HFF-Myc (cell line): ENCODE measurements around the gene SORBS2.

Experiments
- DNase-seq: peaks from one replicate; pipeline ENCODE4 v3.0.0-alpha.2; 2011; ENCODE audit warnings: low read depth; ENCODE audit errors: extremely low read depth
- H3K4me3 ChIP-seq: replicated peaks from 2 replicates; pipeline ENCODE4 v1.5.1; 2011; ENCODE audit warnings: low read depth, mild to moderate bottlenecking, control low read depth, low read length
- TF ChIP-seq, protein P1 (sequence below): IDR thresholded peaks from 2 replicates; pipeline ENCODE4 v1.5.1; 2012; ENCODE audit warnings: mild to moderate bottlenecking, low read depth, low read length, control low read depth; ENCODE audit errors: missing control alignments

Gene SORBS2

DNA sequence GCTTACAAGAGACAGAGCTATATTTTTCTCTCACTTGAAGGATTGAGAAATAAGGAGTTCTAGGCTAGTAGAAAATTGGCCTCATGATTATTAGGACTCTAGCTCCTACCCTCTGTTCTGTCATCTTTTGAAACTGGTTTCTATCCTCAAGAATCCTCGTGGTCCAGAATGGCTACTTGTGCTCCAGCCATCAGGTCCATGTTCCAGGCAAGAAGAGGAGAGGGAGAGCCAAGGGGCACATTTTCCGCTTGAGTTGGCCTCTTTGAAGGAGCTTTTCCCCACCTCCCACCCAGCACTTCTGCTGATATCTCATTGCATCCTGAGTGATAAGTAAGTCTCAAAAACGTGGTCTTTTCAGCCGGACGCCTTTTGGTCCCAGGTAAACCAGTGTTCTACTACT, 7.2 kb upstream of the SORBS2 start:
- no peak for DNase-seq
- TF ChIP-seq, protein P1, sequence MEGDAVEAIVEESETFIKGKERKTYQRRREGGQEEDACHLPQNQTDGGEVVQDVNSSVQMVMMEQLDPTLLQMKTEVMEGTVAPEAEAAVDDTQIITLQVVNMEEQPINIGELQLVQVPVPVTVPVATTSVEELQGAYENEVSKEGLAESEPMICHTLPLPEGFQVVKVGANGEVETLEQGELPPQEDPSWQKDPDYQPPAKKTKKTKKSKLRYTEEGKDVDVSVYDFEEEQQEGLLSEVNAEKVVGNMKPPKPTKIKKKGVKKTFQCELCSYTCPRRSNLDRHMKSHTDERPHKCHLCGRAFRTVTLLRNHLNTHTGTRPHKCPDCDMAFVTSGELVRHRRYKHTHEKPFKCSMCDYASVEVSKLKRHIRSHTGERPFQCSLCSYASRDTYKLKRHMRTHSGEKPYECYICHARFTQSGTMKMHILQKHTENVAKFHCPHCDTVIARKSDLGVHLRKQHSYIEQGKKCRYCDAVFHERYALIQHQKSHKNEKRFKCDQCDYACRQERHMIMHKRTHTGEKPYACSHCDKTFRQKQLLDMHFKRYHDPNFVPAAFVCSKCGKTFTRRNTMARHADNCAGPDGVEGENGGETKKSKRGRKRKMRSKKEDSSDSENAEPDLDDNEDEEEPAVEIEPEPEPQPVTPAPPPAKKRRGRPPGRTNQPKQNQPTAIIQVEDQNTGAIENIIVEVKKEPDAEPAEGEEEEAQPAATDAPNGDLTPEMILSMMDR: no peak
- no peak overlapping the region for H3K4me3 ChIP-seq

DNA sequence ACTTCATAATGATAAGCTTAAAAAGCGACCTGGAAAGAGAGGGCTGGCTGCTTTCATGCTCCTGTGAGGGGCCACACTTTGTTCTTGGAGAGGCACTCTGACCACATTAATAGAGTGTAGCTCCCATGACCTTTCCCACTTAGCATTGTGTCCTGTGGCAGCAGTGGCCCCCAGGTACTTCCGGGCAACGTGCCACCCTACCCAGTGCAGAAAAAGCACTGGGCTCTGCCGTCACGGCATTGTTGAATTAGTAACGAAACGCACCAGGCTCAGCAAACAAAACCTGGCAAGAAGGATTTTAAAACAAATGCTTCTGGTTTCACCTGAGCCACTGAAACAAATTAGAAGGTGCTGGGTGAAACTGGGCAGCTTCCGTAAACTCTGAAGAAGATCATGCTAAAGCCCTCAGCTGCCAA, 5.4 kb upstream of the SORBS2 start:
- TF ChIP-seq, protein P1: no peak
- H3K4me3 ChIP-seq: no peak overlapping the region
- no peak for DNase-seq

GRCh38 chr4:185813133-185813532, 1.1 kb upstream of the SORBS2 start:
- no peak for DNase-seq
- TF ChIP-seq, protein P1: no peak
- H3K4me3 ChIP-seq: no peak overlapping the region

GRCh38 chr4:185810746-185811508, 1.1 kb downstream of the SORBS2 start:
- DNase-seq: no peak
- TF ChIP-seq, protein P1: no peak
- H3K4me3 ChIP-seq: no peak overlapping the region

DNA sequence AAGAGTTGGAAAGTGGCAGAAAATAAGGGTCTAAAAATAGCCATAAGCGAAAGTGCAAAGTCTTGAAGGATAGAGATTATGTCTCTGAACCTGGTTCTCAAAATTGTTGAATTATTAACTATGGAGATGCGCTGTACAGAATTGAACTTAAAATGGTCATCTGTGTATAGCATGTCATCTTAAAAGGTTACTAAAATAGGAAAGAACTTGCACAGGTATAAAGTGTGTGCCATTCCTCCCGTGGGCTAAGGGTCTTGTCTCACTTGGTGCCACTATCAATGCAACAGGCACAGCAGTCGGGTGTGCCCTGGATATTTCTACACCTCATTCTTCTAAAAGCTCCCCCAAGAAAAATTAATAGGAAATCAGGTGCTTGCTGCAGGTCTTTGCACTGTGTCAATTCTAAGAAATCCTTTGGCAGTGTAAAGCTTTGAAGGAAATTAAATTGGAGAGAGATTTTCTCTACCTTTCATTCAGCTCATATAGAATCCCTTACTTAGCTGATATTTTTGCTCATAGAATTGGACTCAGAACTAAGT, 2.4 kb downstream of the SORBS2 start:
- no peak overlapping the region for H3K4me3 ChIP-seq
- TF ChIP-seq, protein P1: no peak
- DNase-seq: no peak

DNA sequence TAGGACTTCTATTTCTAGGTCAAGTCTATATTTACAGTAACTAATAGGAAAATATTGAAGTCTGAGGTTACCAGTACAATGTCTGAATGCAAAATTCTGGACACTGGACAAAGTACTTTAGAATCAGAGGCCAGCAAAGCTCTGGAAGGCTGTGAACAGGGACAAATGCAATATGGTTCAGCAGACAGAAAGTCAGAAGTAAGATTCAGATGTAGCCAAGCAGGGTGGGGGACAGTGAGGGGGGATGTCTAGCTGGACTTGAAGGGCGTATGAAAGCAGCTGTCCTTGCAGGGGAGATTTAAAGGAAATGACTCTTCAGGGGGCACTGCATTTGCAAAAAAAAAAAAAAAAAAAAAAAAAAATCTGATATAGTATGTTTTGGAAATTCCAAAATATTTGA, 2.9 kb downstream of the SORBS2 start:
- DNase-seq: no peak
- H3K4me3 ChIP-seq: no peak overlapping the region
- TF ChIP-seq, protein P1: no peak
